PFSK-1 (cell line): Measurements from ENCODE around the gene ITGAE.

Experiments used
- FOXP2 ChIP-seq: optimal IDR thresholded peaks from 2 replicates; pipeline ENCODE3; 2011; ENCODE audit warnings: borderline replicate concordance, control low read depth, inconsistent platforms; ENCODE audit not compliant: insufficient read depth; ENCODE audit errors: extremely low read length, extremely low read depth
- POLR2AphosphoS5 ChIP-seq: IDR thresholded peaks from 2 replicates; pipeline ENCODE4 v1.6.1; 2012; ENCODE audit warnings: low read depth, mild to moderate bottlenecking, control low read depth, low read length, moderate library complexity
- REST ChIP-seq, 2 experiments: IDR thresholded peaks; 2 replicates each; pipeline versions ENCODE4 v1.6.1 to v1.8.0; 2011 to 2012; ENCODE audit warnings: low read depth in 2 of 2, low read length in 2 of 2, control low read depth in 1 of 2, inconsistent platforms in 1 of 2, mild to moderate bottlenecking in 1 of 2, moderate library complexity in 1 of 2; ENCODE audit not compliant: insufficient read depth in 1 of 2
- SIN3A ChIP-seq: IDR thresholded peaks from 2 replicates; pipeline ENCODE4 v1.6.1; 2012; ENCODE audit warnings: mild to moderate bottlenecking, low read length, moderate library complexity, borderline replicate concordance; ENCODE audit not compliant: insufficient read depth
- TAF1 ChIP-seq: IDR thresholded peaks from 2 replicates; pipeline ENCODE4 v1.6.1; 2012; ENCODE audit warnings: low read length, control low read depth, borderline replicate concordance; ENCODE audit not compliant: insufficient read depth

Gene ITGAE

GRCh38 chr17:3813171-3813570 lies 12.2 kb upstream of the ITGAE start:
- TF ChIP-seq TAF1 (no peak), POLR2AphosphoS5 (no peak), REST (IDR thresholded peaks at IDR 0.05; ENCODE audit: insufficient read depth in 1 of 2, low read depth in 2 of 2, low read length in 2 of 2) (no peak), SIN3A (no peak), FOXP2 (no peak)

- no peak for TF ChIP-seq FOXP2
- no peak for TF ChIP-seq POLR2AphosphoS5
- no peak for TF ChIP-seq REST (IDR thresholded peaks at IDR 0.05; ENCODE audit: insufficient read depth in 1 of 2, low read depth in 2 of 2, low read length in 2 of 2)
- TF ChIP-seq SIN3A = no peak
- TF ChIP-seq TAF1 = no peak
Measured at GRCh38 chr17:3812771-3813170, 11.8 kb upstream of the ITGAE start.

- no peak for TF ChIP-seq FOXP2
- TF ChIP-seq REST (IDR thresholded peaks at IDR 0.05; ENCODE audit: insufficient read depth in 1 of 2, low read depth in 2 of 2, low read length in 2 of 2) = no peak
- no peak for TF ChIP-seq SIN3A
- no peak for TF ChIP-seq POLR2AphosphoS5
- no peak for TF ChIP-seq TAF1
Measured at GRCh38 chr17:3812284-3812683, 11.3 kb upstream of the ITGAE start.

GRCh38 chr17:3810019-3810418 lies 9.0 kb upstream of the ITGAE start:
- TF ChIP-seq REST (IDR thresholded peaks at IDR 0.05; ENCODE audit: insufficient read depth in 1 of 2, low read depth in 2 of 2, low read length in 2 of 2) (no peak), TAF1 (no peak), FOXP2 (no peak), SIN3A (no peak), POLR2AphosphoS5 (no peak)

GRCh38 chr17:3809135-3809534 lies 8.1 kb upstream of the ITGAE start:
- TF ChIP-seq TAF1 (no peak), POLR2AphosphoS5 (no peak), SIN3A (no peak), REST (IDR thresholded peaks at IDR 0.05; ENCODE audit: insufficient read depth in 1 of 2, low read depth in 2 of 2, low read length in 2 of 2) (no peak), FOXP2 (no peak)
